ENCODE measurements around the gene CCL17.
A peak's percentile ranks its signal among the peaks of the same experiment; 100 is the strongest.
"Not testable (repeated sequence)": the region's sequence is repeated elsewhere in the genome, so short reads cannot be mapped to it uniquely, and the experiment has no call there.

The CCL17 gene

GRCh38 chr16:57435838-57436237 is 31.3 kb downstream of the CCL17 start:
- DNase-seq, result no peak

- DNase-seq, result not testable (repeated sequence)
These were observed 35.4 kb downstream of the CCL17 start for GRCh38 chr16:57439947-57440346.

- DNase-seq, result not testable (repeated sequence)
These were observed 36.0 kb downstream of the CCL17 start for GRCh38 chr16:57440551-57440950.

GRCh38 chr16:57444711-57445110 is 40.1 kb downstream of the CCL17 start:
- no peak for DNase-seq

- no peak for DNase-seq
These were observed 40.9 kb downstream of the CCL17 start for GRCh38 chr16:57445510-57445909.

- no peak for DNase-seq
These were observed 42.1 kb downstream of the CCL17 start for GRCh38 chr16:57446531-57447185.

- peak; percentile 95 for DNase-seq
These were observed 42.8 kb downstream of the CCL17 start, which contains the start of the genes CIAPIN1 and COQ9 for GRCh38 chr16:57447186-57447962. TSS of gene CIAPIN1 (minus strand) at chr16:57447385. CDS start at chr16:57440928, 6,457 bp downstream. TSS of gene COQ9 (plus strand) at chr16:57447479. CDS start at chr16:57447506, 27 bp downstream.

- no peak for DNase-seq
These were observed 47.5 kb downstream of the CCL17 start for GRCh38 chr16:57452021-57452420.

- DNase-seq, result peak; percentile 94
These were observed 57.8 kb downstream of the CCL17 start, which contains the start of gene POLR2C for GRCh38 chr16:57462209-57462977. TSS of gene POLR2C (plus strand) at chr16:57462679. CDS start at chr16:57462725, 46 bp downstream.

- no peak for DNase-seq
These were observed 58.4 kb downstream of the CCL17 start for GRCh38 chr16:57462978-57463362.

- no peak for DNase-seq
These were observed 60.0 kb downstream of the CCL17 start for GRCh38 chr16:57464523-57464922.
